Thymus (tissue), 2 donors: ENCODE measurements around the gene DHRS7C. TPM values are rescaled to one million over a fixed set of nuclear protein-coding genes. Genes with fewer than 3 reads are reported as not detected.

Experiments
- polyA plus RNA-seq: library from polyadenylated mRNA; stranded (reverse); fragments of 200-250 nt; gene quantifications from one replicate; pipeline ENCODE4 v1.2.3, GENCODE V29; 2013
- total RNA-seq: library from RNA; stranded (reverse); fragments of 120-200 nt; gene quantifications from one replicate; pipeline ENCODE4 v1.2.4, GENCODE V29; 2013
- donor health status: healthy.

DHRS7C gene
- total and polyA plus RNA-seq, 2 donors, result 0.07 to 0.24 TPM

Other genes starting within 250 kb of the DHRS7C start
- 75.8 TPM for gene STX8, start 215.8 kb downstream of the DHRS7C start, total RNA-seq
- gene STX8, start 215.8 kb downstream of the DHRS7C start, polyA plus RNA-seq, result 60.5 TPM
- 0.76 TPM for gene CFAP52, start 214.9 kb downstream of the DHRS7C start, total RNA-seq
- gene CFAP52, start 214.9 kb downstream of the DHRS7C start, polyA plus RNA-seq, result 1.6 TPM
- gene USP43, start 146.1 kb downstream of the DHRS7C start, total RNA-seq, result 0.57 TPM
- gene USP43, start 146.1 kb downstream of the DHRS7C start, polyA plus RNA-seq, result 2.9 TPM
- not detected for gene GSG1L2, start 30.5 kb upstream of the DHRS7C start, total RNA-seq
- not detected for gene GSG1L2, start 30.5 kb upstream of the DHRS7C start, polyA plus RNA-seq
- gene GLP2R, start 34.3 kb upstream of the DHRS7C start, total RNA-seq, result 0.05 TPM
- 0.09 TPM for gene GLP2R, start 34.3 kb upstream of the DHRS7C start, polyA plus RNA-seq
- gene RCVRN, start 113.7 kb upstream of the DHRS7C start, total RNA-seq, result under 0.01 TPM
- gene RCVRN, start 113.7 kb upstream of the DHRS7C start, polyA plus RNA-seq, result 0.07 TPM